Left kidney (tissue), 1 donor: ENCODE results near the gene CSNK1A1. TPM values are rescaled to one million over a fixed set of nuclear protein-coding genes. Genes with fewer than 3 reads are reported as not detected.

ENCODE experiments used
- polyA plus RNA-seq: library from polyadenylated mRNA; unstranded; fragments of 120-200 nt; gene quantifications from one replicate; pipeline ENCODE4 v1.2.1, GENCODE V29; 2013; ENCODE audit not compliant: insufficient read length

The CSNK1A1 gene
- polyA plus RNA-seq, 1 donor = 217 TPM

Other genes starting within 250 kb of the CSNK1A1 start
- 23.1 TPM for gene GRPEL2, start 205.9 kb downstream of the CSNK1A1 start, polyA plus RNA-seq
- 19.2 TPM for gene PCYOX1L, start 193.4 kb downstream of the CSNK1A1 start, polyA plus RNA-seq
- gene IL17B, start 172.1 kb downstream of the CSNK1A1 start, polyA plus RNA-seq = 1.4 TPM
- 5.3 TPM for gene ARHGEF37, start 30.1 kb upstream of the CSNK1A1 start, polyA plus RNA-seq
- 2.3 TPM for gene PPARGC1B, start 178.9 kb upstream of the CSNK1A1 start, polyA plus RNA-seq